Measurements from ENCODE around the gene ZNF674. TPM values are rescaled to one million over a fixed set of nuclear protein-coding genes. Genes with fewer than 3 reads are reported as not detected.
"Not testable (repeated sequence)": the region's sequence is repeated elsewhere in the genome, so short reads cannot be mapped to it uniquely, and the experiment has no call there.

Gene ZNF674
- total and polyA plus RNA-seq, 10 of the 15 experiments (the other 5 are each of a cell fraction or from before 2014, with no cell fraction given): 1.0 to 3.7 (median 1.8) TPM

GRCh38 chrX:46531442-46531841, 13.8 kb downstream of the ZNF674 start:
- Histone ChIP-seq H3K4me1 (ENCODE audit: control insufficient read depth, insufficient read depth, low read length) (no peaks in the 10 kb centered on the region), H3K4me3 (no peak overlapping the region), H3K27ac (ENCODE audit: control insufficient read depth, insufficient read depth) (no peak overlapping the region), H3K9me3 (replicated peaks; ENCODE audit: control insufficient read depth, insufficient read depth, low read length) (no peaks in the 10 kb centered on the region; the same call in 2 of the 3 replicates), H4K20me1 (ENCODE audit: control insufficient read depth, insufficient read depth) (no peaks in the 10 kb centered on the region), H3K4me2 (ENCODE audit: control insufficient read depth, insufficient read depth) (no peak overlapping the region), H2AFZ (ENCODE audit: control insufficient read depth, low read depth, low read length) (no peak overlapping the region), H3K27me3 (replicated peaks in 1 of 2; ENCODE audit: control insufficient read depth in 2 of 2, insufficient read depth in 2 of 2, low read length in 1 of 2) (no peaks in the 10 kb centered on the region), H3K36me3 (ENCODE audit: control insufficient read depth in 2 of 2, insufficient read depth in 2 of 2, low read length in 1 of 2) (no peaks in the 10 kb centered on the region), H3K9ac (ENCODE audit: control insufficient read depth, insufficient read depth, low read length) (no peak overlapping the region), H3K79me2 (ENCODE audit: control insufficient read depth, insufficient read depth, low read length) (no peaks in the 10 kb centered on the region)
- RAD21 ChIA-PET (ENCODE audit: unreplicated experiment): no interaction called here
- POLR2A ChIA-PET: no interaction called here
- intact Hi-C loops (cut with micrococcal nuclease; ENCODE audit: unreplicated experiment): no loop called here
- FAIRE-seq (no peak), ATAC-seq (no peak), DNase-seq (ENCODE audit: low read depth, low spot score) (no peak)
- in situ Hi-C loops (cut with MboI): no loop called here
- WGBS (ENCODE audit: insufficient coverage, insufficient replicate concordance, low lambda C conversion rate, missing lambda C conversion rate): 67% methylated on average over 3 of the region's 3 CpGs
- BruUV-seq (replicated peaks): no TSS peak
- no peak for TF ChIP-seq BMI1 (IDR thresholded peaks at IDR 0.05; ENCODE audit: borderline replicate concordance)
- TF ChIP-seq NR2F1 (conservative IDR thresholded peaks at IDR 0.05): no peak
- TF ChIP-seq TCF3 (IDR thresholded peaks at IDR 0.05; ENCODE audit: borderline replicate concordance, insufficient read depth, low read depth, low read length): no peak
- TF ChIP-seq FOXK2 (IDR thresholded peaks at IDR 0.05): no peak
- TF ChIP-seq NRF1 (conservative IDR thresholded peaks at IDR 0.05; ENCODE audit: low read depth, low read length): no peak
- no peak for TF ChIP-seq USF1 (IDR thresholded peaks at IDR 0.05; ENCODE audit: borderline replicate concordance, extremely low read length, insufficient read depth, low read depth, low read length)
- no peak for TF ChIP-seq CBX3 (IDR thresholded peaks at IDR 0.05; ENCODE audit: borderline replicate concordance, low read depth)
- SMC1A ChIA-PET (ENCODE audit: uncharacterized antibody, unreplicated experiment): no interaction called here
- CTCF ChIA-PET: no interaction called here

GRCh38 chrX:46530404-46530908, 14.8 kb downstream of the ZNF674 start:
- POLR2A ChIA-PET; intact Hi-C loops (cut with micrococcal nuclease; ENCODE audit: unreplicated experiment); CTCF ChIA-PET; H3K9ac ChIP-seq (ENCODE audit: control insufficient read depth, insufficient read depth, low read length); in situ Hi-C loops (cut with MboI); H3K36me3 ChIP-seq (ENCODE audit: control insufficient read depth in 2 of 2, insufficient read depth in 2 of 2, low read length in 1 of 2); H3K9me3 ChIP-seq (replicated peaks; ENCODE audit: control insufficient read depth, insufficient read depth, low read length); DNase-seq (ENCODE audit: low read depth, low spot score); H3K79me2 ChIP-seq (ENCODE audit: control insufficient read depth, insufficient read depth, low read length); ATAC-seq; H3K27ac ChIP-seq (ENCODE audit: control insufficient read depth, insufficient read depth); H3K27me3 ChIP-seq (replicated peaks in 1 of 2; ENCODE audit: control insufficient read depth in 2 of 2, insufficient read depth in 2 of 2, low read length in 1 of 2); BruUV-seq (replicated peaks); H3K4me1 ChIP-seq (ENCODE audit: control insufficient read depth, insufficient read depth, low read length); SMC1A ChIA-PET (ENCODE audit: uncharacterized antibody, unreplicated experiment); H3K4me2 ChIP-seq (ENCODE audit: control insufficient read depth, insufficient read depth); H2AFZ ChIP-seq (ENCODE audit: control insufficient read depth, low read depth, low read length); H3K4me3 ChIP-seq; H4K20me1 ChIP-seq (ENCODE audit: control insufficient read depth, insufficient read depth); RAD21 ChIA-PET (ENCODE audit: unreplicated experiment): not testable (repeated sequence)
- WGBS (ENCODE audit: insufficient coverage, insufficient replicate concordance, low lambda C conversion rate, missing lambda C conversion rate): 44% methylated on average over 1 of the region's 1 CpG
- peak; percentile 75 for FAIRE-seq

GRCh38 chrX:46529740-46530403, 15.3 kb downstream of the ZNF674 start:
- H3K4me2 ChIP-seq (ENCODE audit: control insufficient read depth, insufficient read depth); in situ Hi-C loops (cut with MboI); H2AFZ ChIP-seq (ENCODE audit: control insufficient read depth, low read depth, low read length); H3K9me3 ChIP-seq (replicated peaks; ENCODE audit: control insufficient read depth, insufficient read depth, low read length); intact Hi-C loops (cut with micrococcal nuclease; ENCODE audit: unreplicated experiment); RAD21 ChIA-PET (ENCODE audit: unreplicated experiment); POLR2A ChIA-PET; H3K27me3 ChIP-seq (replicated peaks in 1 of 2; ENCODE audit: control insufficient read depth in 2 of 2, insufficient read depth in 2 of 2, low read length in 1 of 2); SMC1A ChIA-PET (ENCODE audit: uncharacterized antibody, unreplicated experiment); H3K36me3 ChIP-seq (ENCODE audit: control insufficient read depth in 2 of 2, insufficient read depth in 2 of 2, low read length in 1 of 2); H3K79me2 ChIP-seq (ENCODE audit: control insufficient read depth, insufficient read depth, low read length); H3K9ac ChIP-seq (ENCODE audit: control insufficient read depth, insufficient read depth, low read length); H3K4me1 ChIP-seq (ENCODE audit: control insufficient read depth, insufficient read depth, low read length); DNase-seq (ENCODE audit: low read depth, low spot score); H3K4me3 ChIP-seq; BruUV-seq (replicated peaks); H3K27ac ChIP-seq (ENCODE audit: control insufficient read depth, insufficient read depth); H4K20me1 ChIP-seq (ENCODE audit: control insufficient read depth, insufficient read depth): not testable (repeated sequence)
- CTCF ChIA-PET: interaction anchor here (0.7 kb wide), 1 partner anchor 112 kb away, joined by 3 read pairs; no protein-coding TSS in a partner anchor
- peak; percentile 59 for ATAC-seq
- FAIRE-seq: peak; percentile 86
- 49% methylated on average over 9 of the region's 12 CpGs for WGBS (ENCODE audit: insufficient coverage, insufficient replicate concordance, low lambda C conversion rate, missing lambda C conversion rate)

Measured in GM12878 (cell line).